Right lobe of liver (tissue), 6 donors: Measurements from ENCODE around the gene SLC31A2. TPM values are rescaled to one million over a fixed set of nuclear protein-coding genes. Genes with fewer than 3 reads are reported as not detected.
"Not testable (repeated sequence)": the region's sequence is repeated elsewhere in the genome, so short reads cannot be mapped to it uniquely, and the experiment has no call there.

ENCODE experiments used
- ATAC-seq, 4 donors: fragments of 200-7000 bp; cut with Tn5 transposase; one replicate each; pipeline ENCODE4 v1.9.1; 2020; ENCODE audit warnings: mild to moderate bottlenecking in 4 of 4, moderate library complexity in 4 of 4
- DNase-seq, 3 donors: peaks; one replicate each; pipeline ENCODE4 v3.0.0-alpha.2; 2020
- H3K27ac ChIP-seq, 3 donors: fragments of 200-600 bp; one replicate each; pipeline ENCODE4 v1.8.0; 2022
- H3K27me3 ChIP-seq, 2 donors: fragments of 200-600 bp; one replicate each; pipeline ENCODE4 v1.8.0; 2022
- H3K36me3 ChIP-seq, 4 donors: fragments of 200-600 bp; sonication (generic) in 1 of 4; one replicate each; pipeline versions ENCODE4 v1.5.1 to v1.8.0; 2017 to 2022; ENCODE audit warnings: control low read depth in 1 of 4
- H3K4me1 ChIP-seq, 4 donors: fragments of 200-600 bp; sonication (generic) in 1 of 4; one replicate each; pipeline versions ENCODE4 v1.5.1 to v1.8.0; 2017 to 2022; ENCODE audit warnings: control low read depth in 1 of 4
- H3K4me3 ChIP-seq, 3 donors: fragments of 200-600 bp; one replicate each; pipeline ENCODE4 v1.8.0; 2022
- H3K9me3 ChIP-seq, 4 donors: fragments of 200-600 bp; sonication (generic) in 1 of 4; one replicate each; pipeline versions ENCODE4 v1.5.1 to v1.8.0; 2017 to 2022; ENCODE audit warnings: control low read depth in 1 of 4
- CTCF ChIP-seq, 4 donors: fragments of 200-600 bp in 3 of 4; fragments of 450-650 bp in 1 of 4; IDR thresholded peaks; one replicate each; pipeline versions ENCODE4 v1.5.1 to v1.8.0; 2016 to 2022; ENCODE audit warnings: antibody characterized with exemption in 4 of 4, mild to moderate bottlenecking in 2 of 4
- POLR2A ChIP-seq: fragments of 450-650 bp; IDR thresholded peaks from one replicate; pipeline ENCODE4 v1.6.1; 2017; ENCODE audit warnings: antibody characterized with exemption, mild to moderate bottlenecking
- WGBS: methylation state at CpG from one replicate; pipeline ENCODE4 v1.1.6; 2018; ENCODE audit warnings: low coverage, low lambda C conversion rate; ENCODE audit not compliant: insufficient coverage; ENCODE audit errors: missing lambda C conversion rate; 5-methylcytosine and 5-hydroxymethylcytosine counted together
- intact Hi-C, 2 donors: fragments of 100-400 bp; cut with DNase I; formaldehyde crosslinking; loops; one replicate each; pipeline versions ENCODE4 v1.11.2 to v1.14.1; 2022
- total RNA-seq, 6 experiments: library from RNA; depleted of rRNA in 2 of 6; stranded (reverse); fragments of >200 nt in 2 of 6; fragmentation: NEBNext Ultra II Directional in 3 of 6; extraction: Animal tissue kit (Norgen Biotek cat#: 25700) in 3 of 6; gene quantifications; one replicate each; pipeline versions ENCODE4 v1.1.0 to v1.2.4, GENCODE V29; 2016 to 2023
- donor health status: DM: no; HTN: yes; CAD: no.
- donor health status: DM: no; HTN: no; CAD: no.
- donor health status: DM: no; HTN: no; CAD: no.
- donor health status: DM: no; HTN: yes; CAD: no.
- donor health status: DM: no; HTN: yes; CAD: no.

SLC31A2 gene
- total RNA-seq, 6 experiments from 2014 or later, result 11.5 to 43.4 (median 25.0) TPM

GRCh38 chr9:113137196-113138168 lies 13.3 kb upstream of the SLC31A2 start:
- Histone ChIP-seq H3K9me3 (no peaks in the 10 kb centered on the region), H3K27ac (no peak overlapping the region), H3K4me3 (no peak overlapping the region), H3K4me1 (peaks cover 0 to 5% (median 2%) of the 10 kb centered on the region in 4 donors), H3K27me3 (no peaks in the 10 kb centered on the region), H3K36me3 (no peaks in the 10 kb centered on the region)
- TF ChIP-seq POLR2A (no peak), CTCF (IDR thresholded peaks at IDR 0.05) (no peak)
- ATAC-seq (peak; percentile 99 to 100 (median 100)), DNase-seq (peak; percentile 77 to 94 (median 90))
- intact Hi-C loops, result no loop called here
- 58% methylated on average over 5 of the region's 9 CpGs for WGBS

- Histone ChIP-seq H3K27ac (no peak overlapping the region), H3K4me3 (no peak overlapping the region), H3K36me3 (no peaks in the 10 kb centered on the region), H3K4me1 (peaks cover 0 to 5% (median 2%) of the 10 kb centered on the region in 4 donors), H3K9me3 (no peaks in the 10 kb centered on the region), H3K27me3 (no peaks in the 10 kb centered on the region)
- no peak for TF ChIP-seq CTCF (IDR thresholded peaks at IDR 0.05)
- no peak for TF ChIP-seq POLR2A
- no peak for DNase-seq
- intact Hi-C loops, result no loop called here
- ATAC-seq, result no peak
- 61% methylated on average over 2 of the region's 3 CpGs for WGBS
These were observed 12.0 kb upstream of the SLC31A2 start for GRCh38 chr9:113138760-113139159.

GRCh38 chr9:113139225-113139829 lies 11.5 kb upstream of the SLC31A2 start:
- Histone ChIP-seq H3K27ac (no peak overlapping the region), H3K27me3 (no peaks in the 10 kb centered on the region), H3K9me3 (no peaks in the 10 kb centered on the region), H3K4me1 (peaks cover 0 to 5% (median 2%) of the 10 kb centered on the region in 4 donors), H3K4me3 (no peak overlapping the region), H3K36me3 (no peaks in the 10 kb centered on the region)
- intact Hi-C loops, result no loop called here
- WGBS, result 69% methylated on average over 4 of the region's 4 CpGs
- no peak for ATAC-seq
- DNase-seq, result no peak
- TF ChIP-seq POLR2A (no peak), CTCF (IDR thresholded peaks at IDR 0.05) (no peak)

GRCh38 chr9:113139953-113140352 lies 10.9 kb upstream of the SLC31A2 start:
- H3K27me3 ChIP-seq, result no peaks in the 10 kb centered on the region
- peaks cover 0 to 5% (median 2%) of the 10 kb centered on the region in 4 donors for H3K4me1 ChIP-seq
- 76% methylated on average over 5 of the region's 5 CpGs for WGBS
- no peak overlapping the region for H3K27ac ChIP-seq
- intact Hi-C loops, result no loop called here
- TF ChIP-seq CTCF (IDR thresholded peaks at IDR 0.05), result no peak
- no peak for TF ChIP-seq POLR2A
- H3K36me3 ChIP-seq, result no peaks in the 10 kb centered on the region
- no peaks in the 10 kb centered on the region for H3K9me3 ChIP-seq
- DNase-seq (no peak), ATAC-seq (no peak)
- no peak overlapping the region for H3K4me3 ChIP-seq

GRCh38 chr9:113140896-113141295 lies 9.9 kb upstream of the SLC31A2 start:
- 86% methylated on average over 7 of the region's 9 CpGs for WGBS
- intact Hi-C loops, H3K27me3 ChIP-seq, H3K4me3 ChIP-seq, H3K4me1 ChIP-seq, H3K27ac ChIP-seq, DNase-seq, H3K36me3 ChIP-seq, H3K9me3 ChIP-seq, ATAC-seq: not testable (repeated sequence)
